Measurements from ENCODE around the gene GPX8. TPM values are rescaled to one million over a fixed set of nuclear protein-coding genes. Genes with fewer than 3 reads are reported as not detected.

The GPX8 gene
- total and polyA plus RNA-seq, 9 donors = 14.4 to 58.8 (median 29.8) TPM

- Histone ChIP-seq H3K9me3 (no peaks in the 10 kb centered on the region), H3K4me3 (no peak overlapping the region), H3K4me1 (ENCODE audit: insufficient read depth) (no peaks in the 10 kb centered on the region), H3K36me3 (no peaks in the 10 kb centered on the region), H3K27me3 (no peaks in the 10 kb centered on the region), H3K27ac (no peak overlapping the region)
- 50 to 53% (median 52%) methylated on average over 4 of the region's 4 CpGs for WGBS, 3 donors
- TF ChIP-seq EP300 (IDR thresholded peaks at IDR 0.05) (no peak), POLR2A (IDR thresholded peaks at IDR 0.05) (no peak), CTCF (IDR thresholded peaks at IDR 0.05) (no peak)
- intact Hi-C loops (cut with DNase I) = no loop called here
- no peak for DNase-seq
These were observed 27.4 kb downstream of the GPX8 start for GRCh38 chr5:55187370-55187769.

GRCh38 chr5:55188656-55189540 lies 28.9 kb downstream of the GPX8 start:
- Histone ChIP-seq H3K36me3 (no peaks in the 10 kb centered on the region), H3K27me3 (no peaks in the 10 kb centered on the region), H3K4me3 (no peak overlapping the region), H3K4me1 (ENCODE audit: insufficient read depth) (no peaks in the 10 kb centered on the region), H3K9me3 (no peaks in the 10 kb centered on the region), H3K27ac (no peak overlapping the region)
- no peak for TF ChIP-seq EP300 (IDR thresholded peaks at IDR 0.05)
- WGBS, 3 donors = 63 to 72% (median 66%) methylated on average over 6 of the region's 6 CpGs
- DNase-seq = no peak
- intact Hi-C loops (cut with DNase I) = no loop called here

GRCh38 chr5:55191165-55191564 lies 31.2 kb downstream of the GPX8 start:
- 83 to 90% (median 85%) methylated on average over 2 of the region's 2 CpGs for WGBS, 3 donors
- H3K4me1 ChIP-seq (ENCODE audit: insufficient read depth) = no peaks in the 10 kb centered on the region
- intact Hi-C loops (cut with DNase I) = no loop called here
- no peaks in the 10 kb centered on the region for H3K27me3 ChIP-seq
- H3K4me3 ChIP-seq = no peak overlapping the region
- no peak overlapping the region for H3K27ac ChIP-seq
- no peaks in the 10 kb centered on the region for H3K9me3 ChIP-seq
- no peak for DNase-seq
- TF ChIP-seq EP300 (IDR thresholded peaks at IDR 0.05) = no peak
- no peak for TF ChIP-seq CTCF (IDR thresholded peaks at IDR 0.05)
- TF ChIP-seq POLR2A (IDR thresholded peaks at IDR 0.05) = no peak
- no peaks in the 10 kb centered on the region for H3K36me3 ChIP-seq

GRCh38 chr5:55205001-55205400 lies 45.0 kb downstream of the GPX8 start:
- TF ChIP-seq POLR2A (IDR thresholded peaks at IDR 0.05) = no peak
- TF ChIP-seq EP300 (IDR thresholded peaks at IDR 0.05) = no peak
- no peak for TF ChIP-seq CTCF (IDR thresholded peaks at IDR 0.05)
- no peaks in the 10 kb centered on the region for H3K4me1 ChIP-seq (ENCODE audit: insufficient read depth)
- no peak overlapping the region for H3K4me3 ChIP-seq
- 66 to 77% (median 66%) methylated on average over 2 of the region's 2 CpGs for WGBS, 3 donors
- H3K9me3 ChIP-seq = no peaks in the 10 kb centered on the region
- H3K27me3 ChIP-seq = no peaks in the 10 kb centered on the region
- no peak for DNase-seq
- H3K36me3 ChIP-seq = no peaks in the 10 kb centered on the region
- no peak overlapping the region for H3K27ac ChIP-seq
- intact Hi-C loops (cut with DNase I) = no loop called here

- Histone ChIP-seq H3K4me1 (ENCODE audit: insufficient read depth) (no peaks in the 10 kb centered on the region), H3K9me3 (no peaks in the 10 kb centered on the region), H3K27me3 (no peaks in the 10 kb centered on the region), H3K27ac (no peak overlapping the region), H3K4me3 (no peak overlapping the region), H3K36me3 (no peaks in the 10 kb centered on the region)
- 75 to 89% (median 78%) methylated on average over 2 of the region's 2 CpGs for WGBS, 3 donors
- DNase-seq = no peak
- TF ChIP-seq CTCF (IDR thresholded peaks at IDR 0.05) (no peak), POLR2A (IDR thresholded peaks at IDR 0.05) (no peak), EP300 (IDR thresholded peaks at IDR 0.05) (no peak)
- intact Hi-C loops (cut with DNase I) = no loop called here
These were observed 51.4 kb downstream of the GPX8 start for GRCh38 chr5:55211184-55211874.
